Effector CD8-positive, alpha-beta T cell (primary cell): Measurements from ENCODE around the gene DICER1.
"Not testable (repeated sequence)": the region's sequence is repeated elsewhere in the genome, so short reads cannot be mapped to it uniquely, and the experiment has no call there.

Experiments
- DNase-seq: peaks from one replicate; lab custom pipeline; 2025; lab: John Stamatoyannopoulos, UW

DICER1 gene

GRCh38 chr14:95150910-95151309, 6.4 kb downstream of the DICER1 start:
- DNase-seq: no peak

GRCh38 chr14:95149441-95149840, 7.9 kb downstream of the DICER1 start:
- DNase-seq: no peak

DNA sequence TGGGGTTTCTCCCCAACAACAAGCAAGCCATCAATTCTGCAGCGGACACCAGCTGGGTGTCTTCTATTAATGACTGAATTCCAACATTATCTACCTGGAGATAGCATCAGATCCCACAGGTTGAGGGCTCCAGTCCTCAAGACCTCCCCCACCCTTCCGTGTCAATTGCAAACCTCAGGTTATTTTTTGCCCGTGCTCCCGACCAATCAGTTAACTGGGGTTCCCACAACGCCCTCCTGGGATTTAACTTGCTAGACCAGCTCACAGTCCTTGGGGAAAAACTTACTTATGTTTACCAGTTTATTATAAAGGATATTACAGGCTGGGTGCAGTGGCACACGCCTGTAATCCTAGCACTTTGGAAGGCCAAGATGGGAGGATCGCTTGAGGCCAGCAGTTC, 9.7 kb downstream of the DICER1 start:
- no peak for DNase-seq

GRCh38 chr14:95146079-95146771, 11.1 kb downstream of the DICER1 start:
- DNase-seq: no peak

- no peak for DNase-seq
These were observed 12.5 kb downstream of the DICER1 start for GRCh38 chr14:95144849-95145248.

GRCh38 chr14:95143808-95144620, 13.3 kb downstream of the DICER1 start:
- DNase-seq: no peak

- DNase-seq: no peak
These were observed 15.1 kb downstream of the DICER1 start for GRCh38 chr14:95142208-95142607.

DNA sequence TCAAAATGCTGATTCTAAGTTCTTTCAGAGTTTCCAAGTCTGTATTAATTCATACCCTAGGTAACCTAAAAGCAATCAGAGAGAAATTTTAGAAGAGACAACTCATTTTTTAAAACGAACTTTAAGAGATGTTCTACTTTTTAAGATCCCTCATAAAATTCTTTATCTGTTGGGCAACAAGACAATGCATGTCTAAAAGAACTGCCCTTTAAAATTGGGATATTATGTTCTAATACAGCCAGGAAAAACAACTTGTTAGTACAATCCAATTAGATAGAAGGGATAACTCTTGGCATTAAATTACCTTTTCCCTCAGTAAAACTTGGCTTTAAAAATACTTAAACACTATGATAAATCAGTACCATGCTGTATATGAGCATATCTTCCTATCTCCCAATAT, 15.6 kb downstream of the DICER1 start:
- DNase-seq: no peak

GRCh38 chr14:95140060-95140858, 17.1 kb downstream of the DICER1 start:
- no peak for DNase-seq

DNA sequence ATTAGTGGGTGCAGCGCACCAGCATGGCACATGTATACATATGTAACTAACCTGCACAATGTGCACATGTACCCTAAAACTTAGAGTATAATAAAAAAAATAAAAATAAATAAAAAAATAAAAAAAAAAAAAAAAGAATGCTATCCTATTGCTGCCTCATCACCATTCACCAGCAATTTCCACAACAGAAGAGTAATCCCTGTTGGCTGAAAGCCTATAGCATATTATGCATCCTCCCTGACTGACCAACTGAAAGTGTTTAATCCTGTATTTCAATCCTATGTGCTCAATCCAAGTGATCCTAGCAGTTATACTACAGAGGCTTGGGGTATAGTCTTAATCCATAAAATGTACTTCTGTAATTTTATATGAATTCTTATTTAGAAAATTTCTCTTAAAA, 18.5 kb downstream of the DICER1 start:
- no peak for DNase-seq

DNA sequence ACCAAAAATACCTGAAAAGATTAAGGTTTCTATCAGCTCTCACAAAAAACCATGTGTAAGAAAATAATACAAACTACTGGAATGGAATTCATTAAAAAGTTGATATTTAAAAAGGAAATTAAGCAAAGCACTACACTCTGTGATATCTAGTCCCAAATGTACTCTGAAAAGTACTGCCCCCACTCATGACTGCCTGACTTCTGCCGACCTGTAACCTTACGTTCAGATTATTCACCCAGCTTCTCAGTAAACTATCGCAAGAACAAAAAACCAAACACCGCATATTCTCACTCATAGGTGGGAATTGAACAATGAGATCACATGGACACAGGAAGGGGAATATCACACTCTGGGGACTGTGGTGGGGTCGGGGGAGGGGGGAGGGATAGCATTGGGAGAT, 18.9 kb downstream of the DICER1 start:
- not testable (repeated sequence) for DNase-seq

DNA sequence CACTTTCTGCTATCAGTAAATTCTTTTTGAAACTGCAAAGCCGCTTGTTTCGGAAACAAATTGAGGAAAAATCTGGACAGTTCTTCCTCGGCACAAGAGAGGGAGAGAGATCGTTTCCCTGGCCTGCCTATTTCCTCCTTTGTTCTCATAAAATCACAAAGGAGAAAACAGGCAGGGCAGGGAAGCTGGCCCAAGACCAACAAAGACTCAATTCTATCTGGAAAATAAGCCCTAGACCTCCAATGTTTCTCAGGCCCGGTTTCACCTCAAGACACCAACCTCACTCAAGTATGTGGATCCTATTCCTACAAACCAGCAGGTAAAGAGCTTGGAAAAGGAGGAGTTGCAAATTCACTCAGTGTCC, 19.5 kb downstream of the DICER1 start:
- DNase-seq: no peak

- no peak for DNase-seq
These were observed 20.0 kb downstream of the DICER1 start for GRCh38 chr14:95137164-95137803.

- no peak for DNase-seq
These were observed 20.7 kb downstream of the DICER1 start for GRCh38 chr14:95136631-95137030.

DNA sequence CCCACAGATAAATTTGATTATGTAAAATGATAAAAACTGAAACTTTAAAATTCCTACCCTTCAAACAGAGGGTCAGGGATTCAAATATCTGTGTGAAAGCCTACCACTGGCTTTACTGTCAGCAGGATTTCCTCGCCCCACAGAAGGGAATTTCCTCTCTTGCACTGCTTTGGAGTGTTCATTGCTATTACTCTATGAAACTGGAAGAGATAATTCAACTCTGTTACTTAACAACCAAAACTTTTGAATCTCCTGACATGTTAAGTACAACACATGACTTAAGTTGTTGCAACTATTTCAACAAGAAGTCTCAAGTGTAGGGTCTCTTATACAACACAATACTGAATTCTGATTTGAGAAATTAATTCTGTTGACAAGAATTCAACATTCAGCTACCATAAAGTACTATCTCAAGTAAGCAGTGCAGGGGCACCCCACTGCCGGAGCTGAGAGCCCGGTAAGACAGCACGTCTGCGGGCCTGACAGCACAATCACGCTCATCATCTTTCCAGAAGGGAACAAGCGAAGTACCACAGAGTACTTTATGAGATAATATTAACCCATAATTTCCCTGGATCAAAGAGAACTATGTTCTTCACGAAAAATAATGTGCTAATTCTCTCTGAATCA, 22.9 kb downstream of the DICER1 start:
- DNase-seq: no peak

DNA sequence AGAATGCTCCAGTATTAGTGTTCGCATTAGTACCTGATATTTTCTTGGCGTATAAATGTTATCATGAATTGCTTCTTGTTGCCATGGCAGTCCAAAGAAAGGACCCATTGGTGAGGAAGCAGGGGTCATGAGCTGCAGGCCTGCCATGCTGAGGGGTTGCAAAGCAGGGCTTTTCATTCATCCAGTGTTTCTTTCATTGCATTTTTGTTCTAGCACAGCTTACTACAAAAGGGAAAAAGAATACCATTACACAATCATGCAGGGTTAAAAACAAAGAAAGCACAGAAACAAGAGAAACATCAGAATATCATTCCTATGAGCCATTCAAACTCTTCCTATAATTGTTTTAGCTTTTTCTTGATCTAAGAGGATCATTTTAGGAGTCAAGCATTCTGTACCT, 24.0 kb downstream of the DICER1 start:
- DNase-seq: no peak

- no peak for DNase-seq
These were observed 24.6 kb downstream of the DICER1 start for GRCh38 chr14:95132760-95133159.

DNA sequence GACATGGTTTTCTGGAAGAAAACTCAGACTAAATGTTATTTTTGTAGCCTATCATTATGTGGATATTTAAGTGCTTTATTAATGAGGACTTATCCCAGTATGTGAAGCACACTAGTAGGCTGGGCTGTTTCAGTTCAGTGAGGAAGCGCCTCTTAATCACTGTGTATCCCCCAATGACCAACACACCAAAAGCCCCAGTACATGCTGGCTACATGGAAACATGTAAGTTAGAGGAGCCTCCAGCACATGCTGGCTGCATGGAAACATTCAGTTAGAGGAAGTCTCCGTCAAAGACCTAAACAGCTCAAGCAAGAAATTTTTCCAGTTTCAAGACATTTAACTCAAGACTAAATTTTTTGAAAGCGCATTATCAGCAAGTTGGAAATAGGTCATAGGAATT, 26.8 kb downstream of the DICER1 start:
- no peak for DNase-seq

- DNase-seq: no peak
These were observed 29.2 kb downstream of the DICER1 start for GRCh38 chr14:95128140-95128539.

GRCh38 chr14:95127531-95127911, 29.8 kb downstream of the DICER1 start:
- DNase-seq: no peak

- DNase-seq: no peak
These were observed 30.3 kb downstream of the DICER1 start for GRCh38 chr14:95126906-95127530.
